ENCODE results near the gene CDK2AP2.
"Not testable (repeated sequence)": the region's sequence is repeated elsewhere in the genome, so short reads cannot be mapped to it uniquely, and the experiment has no call there.

CDK2AP2 gene

GRCh38 chr11:67523556-67524479 lies 15.9 kb upstream of the CDK2AP2 start:
- no peak for DNase-seq

GRCh38 chr11:67522844-67523555 lies 15.0 kb upstream of the CDK2AP2 start, which contains the start of gene CABP2:
CABP2 (minus strand) TSS chr11:67523446; CDS start chr11:67523326, 120 bp downstream.
- DNase-seq, result no peak

- no peak for DNase-seq
Observed at GRCh38 chr11:67522338-67522737, 14.4 kb upstream of the CDK2AP2 start.

- DNase-seq, result no peak
Observed at GRCh38 chr11:67521924-67522323, 14.0 kb upstream of the CDK2AP2 start.

- no peak for DNase-seq
Observed at GRCh38 chr11:67520856-67521824, 13.2 kb upstream of the CDK2AP2 start.

GRCh38 chr11:67519726-67520125 lies 11.8 kb upstream of the CDK2AP2 start:
- no peak for DNase-seq

GRCh38 chr11:67517784-67518552 lies 10.0 kb upstream of the CDK2AP2 start:
- DNase-seq, result no peak

GRCh38 chr11:67516806-67517205 lies 8.8 kb upstream of the CDK2AP2 start:
- DNase-seq, result no peak

GRCh38 chr11:67514116-67514515 lies 6.2 kb upstream of the CDK2AP2 start:
- DNase-seq, result no peak

- DNase-seq, result not testable (repeated sequence)
Observed at GRCh38 chr11:67511558-67511957, 3.6 kb upstream of the CDK2AP2 start.

GRCh38 chr11:67510023-67510345 lies 2.0 kb upstream of the CDK2AP2 start:
- no peak for DNase-seq

- DNase-seq, result peak; percentile 97
Observed at GRCh38 chr11:67508486-67509121, 642 bp upstream of the CDK2AP2 start.

GRCh38 chr11:67507242-67507863 lies 609 bp downstream of the CDK2AP2 start:
- no peak for DNase-seq

- DNase-seq, result no peak
Observed at GRCh38 chr11:67506426-67507051, 1.4 kb downstream of the CDK2AP2 start.

- peak; percentile 89 for DNase-seq
Observed at GRCh38 chr11:67505605-67506396, 2.2 kb downstream of the CDK2AP2 start.

GRCh38 chr11:67504950-67505581 lies 2.9 kb downstream of the CDK2AP2 start, which contains the start of gene PITPNM1:
PITPNM1 (minus strand) TSS chr11:67505363; CDS start chr11:67504180, 1,183 bp downstream.
- peak; percentile 80 for DNase-seq

GRCh38 chr11:67504005-67504949 lies 3.7 kb downstream of the CDK2AP2 start:
- DNase-seq, result peak; percentile 58

Measured in femur (tissue), 1 donor.